ENCODE measurements around the gene RAB44. TPM values are rescaled to one million over a fixed set of nuclear protein-coding genes. Genes with fewer than 3 reads are reported as not detected.

The RAB44 gene
- total and polyA plus RNA-seq, 2 of the 13 experiments (the other 11 are each of a cell fraction or from before 2014, with no cell fraction given): not detected

DNA sequence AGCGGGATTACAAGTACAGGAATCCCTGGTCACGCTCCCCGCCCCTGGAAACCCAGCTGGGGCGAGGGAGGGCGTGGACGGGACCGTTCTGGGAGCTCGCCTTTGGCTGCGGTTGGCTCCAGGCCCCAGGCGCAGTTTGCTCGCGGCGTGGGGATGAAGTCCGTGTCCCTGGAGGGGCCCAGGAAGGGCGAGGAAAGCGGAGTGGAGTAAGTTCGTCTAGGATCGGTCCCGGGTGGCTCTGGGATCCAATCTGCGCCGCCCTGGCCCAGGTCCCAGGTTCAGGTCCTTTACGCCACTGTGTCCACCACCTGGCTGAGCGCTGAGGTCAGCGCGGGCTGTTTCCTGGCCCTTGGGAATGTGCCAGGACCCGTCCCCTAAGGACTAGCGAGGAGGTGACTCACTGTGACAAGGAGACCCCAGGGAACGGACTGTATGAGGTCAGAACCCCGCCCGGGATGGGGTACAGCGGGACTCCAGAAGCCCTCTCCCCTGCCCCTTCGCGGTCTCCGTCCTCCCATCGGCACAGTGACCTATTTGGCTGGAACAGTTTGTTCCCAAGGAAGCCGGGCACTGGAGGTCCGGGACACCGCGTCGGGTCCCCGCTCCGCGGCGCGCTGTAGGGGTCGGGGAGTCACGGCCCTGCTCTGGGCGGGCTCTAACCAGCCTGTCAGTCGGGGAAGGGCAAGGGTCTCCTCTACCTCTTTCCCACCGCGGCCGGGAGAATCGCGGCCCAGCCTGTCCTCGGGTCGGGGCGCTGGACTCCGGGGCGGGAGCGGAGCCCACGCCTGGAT, 18.4 kb upstream of the RAB44 start (continued):
- TF ChIP-seq, protein P1, sequence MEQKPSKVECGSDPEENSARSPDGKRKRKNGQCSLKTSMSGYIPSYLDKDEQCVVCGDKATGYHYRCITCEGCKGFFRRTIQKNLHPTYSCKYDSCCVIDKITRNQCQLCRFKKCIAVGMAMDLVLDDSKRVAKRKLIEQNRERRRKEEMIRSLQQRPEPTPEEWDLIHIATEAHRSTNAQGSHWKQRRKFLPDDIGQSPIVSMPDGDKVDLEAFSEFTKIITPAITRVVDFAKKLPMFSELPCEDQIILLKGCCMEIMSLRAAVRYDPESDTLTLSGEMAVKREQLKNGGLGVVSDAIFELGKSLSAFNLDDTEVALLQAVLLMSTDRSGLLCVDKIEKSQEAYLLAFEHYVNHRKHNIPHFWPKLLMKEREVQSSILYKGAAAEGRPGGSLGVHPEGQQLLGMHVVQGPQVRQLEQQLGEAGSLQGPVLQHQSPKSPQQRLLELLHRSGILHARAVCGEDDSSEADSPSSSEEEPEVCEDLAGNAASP (CRISPR knock-in tag; IDR thresholded peaks at IDR 0.05; ENCODE audit: borderline replicate concordance): no peak
- no peak for TF ChIP-seq ZNF558 (CRISPR knock-in tag; IDR thresholded peaks at IDR 0.05; ENCODE audit: borderline replicate concordance)
- TF ChIP-seq RFXAP (CRISPR knock-in tag; IDR thresholded peaks at IDR 0.05; ENCODE audit: borderline replicate concordance): 0 out of 2 replicates have a peak, but pooled peaks have one; percentile 16
- TF ChIP-seq REL (CRISPR knock-in tag; conservative IDR thresholded peaks at IDR 0.05): no peak
- no peak for TF ChIP-seq SIX1 (CRISPR knock-in tag; IDR thresholded peaks at IDR 0.05; ENCODE audit: borderline replicate concordance)
- no peak; the same call in 1 of the 2 replicates for TF ChIP-seq ZNF615 (CRISPR knock-in tag; IDR thresholded peaks at IDR 0.05; ENCODE audit: borderline replicate concordance)
- TF ChIP-seq, protein P2, sequence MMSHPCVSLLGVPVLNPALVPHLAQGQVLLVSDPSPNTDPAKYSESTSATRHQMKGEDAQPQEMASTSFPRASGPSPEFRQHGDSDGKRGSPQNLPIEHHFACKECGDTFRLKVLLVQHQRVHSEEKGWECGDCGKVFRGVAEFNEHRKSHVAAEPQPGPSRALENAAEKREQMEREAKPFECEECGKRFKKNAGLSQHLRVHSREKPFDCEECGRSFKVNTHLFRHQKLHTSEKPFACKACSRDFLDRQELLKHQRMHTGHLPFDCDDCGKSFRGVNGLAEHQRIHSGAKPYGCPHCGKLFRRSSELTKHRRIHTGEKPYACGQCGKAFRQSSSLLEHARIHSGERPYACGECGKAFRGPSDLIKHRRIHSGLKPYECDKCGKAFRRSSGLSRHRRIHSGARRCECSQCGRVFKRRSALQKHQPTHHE (CRISPR knock-in tag; IDR thresholded peaks at IDR 0.05; ENCODE audit: borderline replicate concordance): no peak
- TF ChIP-seq BRD4 (CRISPR knock-in tag; IDR thresholded peaks at IDR 0.05): peak; percentile 49; the same call in 1 of the 2 replicates
- no peak for TF ChIP-seq ZNF510 (CRISPR knock-in tag; IDR thresholded peaks at IDR 0.05; ENCODE audit: low read depth)
- TF ChIP-seq NFRKB (IDR thresholded peaks at IDR 0.05): no peak
- TF ChIP-seq, protein P3, sequence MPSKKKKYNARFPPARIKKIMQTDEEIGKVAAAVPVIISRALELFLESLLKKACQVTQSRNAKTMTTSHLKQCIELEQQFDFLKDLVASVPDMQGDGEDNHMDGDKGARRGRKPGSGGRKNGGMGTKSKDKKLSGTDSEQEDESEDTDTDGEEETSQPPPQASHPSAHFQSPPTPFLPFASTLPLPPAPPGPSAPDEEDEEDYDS (CRISPR knock-in tag; IDR thresholded peaks at IDR 0.05): no peak
- TF ChIP-seq, protein P4, sequence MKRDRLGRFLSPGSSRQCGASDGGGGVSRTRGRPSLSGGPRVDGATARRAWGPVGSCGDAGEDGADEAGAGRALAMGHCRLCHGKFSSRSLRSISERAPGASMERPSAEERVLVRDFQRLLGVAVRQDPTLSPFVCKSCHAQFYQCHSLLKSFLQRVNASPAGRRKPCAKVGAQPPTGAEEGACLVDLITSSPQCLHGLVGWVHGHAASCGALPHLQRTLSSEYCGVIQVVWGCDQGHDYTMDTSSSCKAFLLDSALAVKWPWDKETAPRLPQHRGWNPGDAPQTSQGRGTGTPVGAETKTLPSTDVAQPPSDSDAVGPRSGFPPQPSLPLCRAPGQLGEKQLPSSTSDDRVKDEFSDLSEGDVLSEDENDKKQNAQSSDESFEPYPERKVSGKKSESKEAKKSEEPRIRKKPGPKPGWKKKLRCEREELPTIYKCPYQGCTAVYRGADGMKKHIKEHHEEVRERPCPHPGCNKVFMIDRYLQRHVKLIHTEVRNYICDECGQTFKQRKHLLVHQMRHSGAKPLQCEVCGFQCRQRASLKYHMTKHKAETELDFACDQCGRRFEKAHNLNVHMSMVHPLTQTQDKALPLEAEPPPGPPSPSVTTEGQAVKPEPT (CRISPR knock-in tag; IDR thresholded peaks at IDR 0.05; ENCODE audit: low read depth): no peak
- no peak for TF ChIP-seq DR1 (CRISPR knock-in tag; IDR thresholded peaks at IDR 0.05)
- no peak for TF ChIP-seq SAFB2 (CRISPR knock-in tag; IDR thresholded peaks at IDR 0.05; ENCODE audit: borderline replicate concordance, low read depth)
- TF ChIP-seq ZNF484 (CRISPR knock-in tag; IDR thresholded peaks at IDR 0.05; ENCODE audit: borderline replicate concordance, low read depth): no peak
- no peak for TF ChIP-seq SMAD3 (CRISPR knock-in tag; IDR thresholded peaks at IDR 0.05)
- TF ChIP-seq, protein P5, sequence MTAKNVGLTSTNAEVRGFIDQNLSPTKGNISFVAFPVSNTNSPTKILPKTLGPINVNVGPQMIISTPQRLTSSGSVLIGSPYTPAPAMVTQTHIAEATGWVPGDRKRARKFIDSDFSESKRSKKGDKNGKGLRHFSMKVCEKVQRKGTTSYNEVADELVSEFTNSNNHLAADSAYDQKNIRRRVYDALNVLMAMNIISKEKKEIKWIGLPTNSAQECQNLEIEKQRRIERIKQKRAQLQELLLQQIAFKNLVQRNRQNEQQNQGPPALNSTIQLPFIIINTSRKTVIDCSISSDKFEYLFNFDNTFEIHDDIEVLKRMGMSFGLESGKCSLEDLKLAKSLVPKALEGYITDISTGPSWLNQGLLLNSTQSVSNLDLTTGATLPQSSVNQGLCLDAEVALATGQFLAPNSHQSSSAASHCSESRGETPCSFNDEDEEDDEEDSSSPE (CRISPR knock-in tag; IDR thresholded peaks at IDR 0.05): no peak
